Kidney epithelial cell (primary cell): ENCODE data around the gene SAMD4A. TPM values are rescaled to one million over a fixed set of nuclear protein-coding genes. Genes with fewer than 3 reads are reported as not detected.

ENCODE experiments used
- DNase-seq: peaks from one replicate; pipeline ENCODE4 v3.0.0-alpha.2; 2010; ENCODE audit warnings: low read depth
- H3K27me3 ChIP-seq: 2 replicates; pipeline ENCODE4 v1.6.0; 2011; ENCODE audit warnings: low read length; ENCODE audit not compliant: control insufficient read depth, insufficient read depth
- H3K36me3 ChIP-seq: 2 replicates; pipeline ENCODE4 v1.5.1; 2011; ENCODE audit warnings: low read length; ENCODE audit not compliant: control insufficient read depth, insufficient read depth
- H3K4me3 ChIP-seq: 2 replicates; pipeline ENCODE4 v1.5.1; 2011; ENCODE audit warnings: low read depth, mild to moderate bottlenecking, control low read depth, low read length
- total RNA-seq: library from RNA; depleted of rRNA; stranded (reverse); fragments of >200 nt; gene quantifications from 2 replicates; pipeline ENCODE4 v1.2.3, GENCODE V29; 2015
- TF ChIP-seq, protein P1 (sequence below): IDR thresholded peaks from 2 replicates; pipeline ENCODE4 v1.5.1; 2011; ENCODE audit warnings: mild to moderate bottlenecking, moderate library complexity, low read length, control low read depth, inconsistent platforms; ENCODE audit not compliant: insufficient read depth, poor library complexity, severe bottlenecking

The SAMD4A gene
- total RNA-seq, 1 donor from 2014 or later = 14.5 TPM

DNA sequence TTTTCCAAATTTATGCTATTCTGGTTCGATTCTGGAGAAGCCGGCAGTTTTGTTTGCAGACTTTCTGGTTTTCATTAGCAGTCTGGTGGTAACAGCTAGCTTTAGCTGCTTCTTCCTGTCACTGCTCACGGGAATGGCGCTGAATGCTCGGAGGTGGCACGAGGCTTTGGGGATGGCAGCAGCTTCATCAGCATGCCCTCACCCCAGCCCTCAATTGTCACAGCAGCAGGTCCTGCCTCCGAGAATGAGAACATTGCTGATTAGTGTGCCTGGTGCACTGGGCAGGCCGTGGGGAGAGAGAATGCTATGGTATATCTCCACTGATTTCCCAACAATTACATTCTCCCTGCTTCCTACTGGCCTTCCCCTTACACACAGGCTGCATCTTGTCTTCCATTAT is 73.6 kb downstream of the SAMD4A start:
- H3K27me3 ChIP-seq = no peaks in the 10 kb centered on the region
- TF ChIP-seq, protein P1, sequence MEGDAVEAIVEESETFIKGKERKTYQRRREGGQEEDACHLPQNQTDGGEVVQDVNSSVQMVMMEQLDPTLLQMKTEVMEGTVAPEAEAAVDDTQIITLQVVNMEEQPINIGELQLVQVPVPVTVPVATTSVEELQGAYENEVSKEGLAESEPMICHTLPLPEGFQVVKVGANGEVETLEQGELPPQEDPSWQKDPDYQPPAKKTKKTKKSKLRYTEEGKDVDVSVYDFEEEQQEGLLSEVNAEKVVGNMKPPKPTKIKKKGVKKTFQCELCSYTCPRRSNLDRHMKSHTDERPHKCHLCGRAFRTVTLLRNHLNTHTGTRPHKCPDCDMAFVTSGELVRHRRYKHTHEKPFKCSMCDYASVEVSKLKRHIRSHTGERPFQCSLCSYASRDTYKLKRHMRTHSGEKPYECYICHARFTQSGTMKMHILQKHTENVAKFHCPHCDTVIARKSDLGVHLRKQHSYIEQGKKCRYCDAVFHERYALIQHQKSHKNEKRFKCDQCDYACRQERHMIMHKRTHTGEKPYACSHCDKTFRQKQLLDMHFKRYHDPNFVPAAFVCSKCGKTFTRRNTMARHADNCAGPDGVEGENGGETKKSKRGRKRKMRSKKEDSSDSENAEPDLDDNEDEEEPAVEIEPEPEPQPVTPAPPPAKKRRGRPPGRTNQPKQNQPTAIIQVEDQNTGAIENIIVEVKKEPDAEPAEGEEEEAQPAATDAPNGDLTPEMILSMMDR = no peak
- H3K4me3 ChIP-seq = no peak overlapping the region
- no peak for DNase-seq
- H3K36me3 ChIP-seq = no peaks in the 10 kb centered on the region

DNA sequence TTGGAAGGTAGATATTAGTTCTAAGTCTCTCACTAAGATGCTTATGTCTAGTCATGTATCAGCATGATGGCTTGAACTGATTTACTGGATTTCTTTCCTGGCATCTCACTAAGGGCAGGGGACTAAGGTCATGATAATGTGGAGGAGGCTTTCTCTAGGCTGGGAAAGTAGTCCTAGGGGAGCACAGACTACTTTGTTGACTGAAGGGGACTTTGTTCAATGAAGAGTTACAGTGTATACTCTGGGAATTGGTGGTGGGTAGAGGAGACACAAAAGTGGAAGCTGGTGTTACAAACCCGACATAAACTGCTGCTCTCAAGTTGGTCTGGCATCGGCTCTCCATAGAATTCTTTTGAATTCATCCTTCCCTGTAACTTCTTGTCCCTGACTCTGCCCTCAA is 75.2 kb downstream of the SAMD4A start:
- DNase-seq = no peak
- TF ChIP-seq, protein P1 = no peak
- Histone ChIP-seq H3K27me3 (no peaks in the 10 kb centered on the region), H3K4me3 (no peak overlapping the region), H3K36me3 (no peaks in the 10 kb centered on the region)

- H3K4me3 ChIP-seq = no peak overlapping the region
- H3K36me3 ChIP-seq = no peaks in the 10 kb centered on the region
- TF ChIP-seq, protein P1 = peak; percentile 38
- DNase-seq = no peak
- H3K27me3 ChIP-seq = no peaks in the 10 kb centered on the region
These were observed 76.1 kb downstream of the SAMD4A start for GRCh38 chr14:54642801-54643695.

DNA sequence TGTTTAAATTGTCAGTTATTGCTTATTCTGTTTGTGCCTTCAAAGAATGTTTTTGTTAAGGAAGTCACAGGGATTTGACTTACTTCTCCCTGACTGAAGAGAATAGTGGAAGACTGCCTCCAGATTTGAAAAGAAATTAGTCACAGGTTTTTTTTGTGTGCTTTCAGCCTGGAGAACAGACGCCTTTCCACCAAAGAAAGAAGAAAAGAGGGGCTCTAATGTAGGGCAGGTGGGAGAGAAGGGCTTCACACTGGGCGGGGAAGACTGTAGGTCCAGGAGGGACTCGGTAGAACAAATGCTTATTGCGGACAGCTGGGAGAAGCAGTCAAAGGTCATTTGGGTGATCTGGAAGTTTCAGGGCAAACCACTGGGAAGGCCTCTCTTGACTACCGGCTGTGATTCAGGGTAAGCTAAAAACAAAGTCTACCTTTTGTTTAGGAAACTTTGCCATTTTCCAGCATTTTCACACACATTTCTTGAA is 76.8 kb downstream of the SAMD4A start:
- TF ChIP-seq, protein P1 = no peak
- DNase-seq = no peak
- H3K4me3 ChIP-seq = no peak overlapping the region

GRCh38 chr14:54645639-54646038 is 78.7 kb downstream of the SAMD4A start:
- TF ChIP-seq, protein P1 = no peak
- no peak for DNase-seq
- Histone ChIP-seq H3K27me3 (no peaks in the 10 kb centered on the region), H3K36me3 (no peaks in the 10 kb centered on the region), H3K4me3 (no peak overlapping the region)

More for the DNA sequence above, 76.8 kb downstream of the SAMD4A start:
- H3K36me3 ChIP-seq = no peaks in the 10 kb centered on the region
- no peaks in the 10 kb centered on the region for H3K27me3 ChIP-seq
